ENCODE measurements around the gene POLR2B. TPM values are rescaled to one million over a fixed set of nuclear protein-coding genes. Genes with fewer than 3 reads are reported as not detected.
"Not testable (repeated sequence)": the region's sequence is repeated elsewhere in the genome, so short reads cannot be mapped to it uniquely, and the experiment has no call there.

The POLR2B gene
- polyA plus RNA-seq, 1 experiment: 163 TPM

- DNase-seq (ENCODE audit: low read depth, low spot score): no peak
- peak overlapping the region; percentile 21 for H3K27ac ChIP-seq (ENCODE audit: low read depth, low read length)
- H3K27me3 ChIP-seq (ENCODE audit: control insufficient read depth, insufficient read depth, low read length): no peaks in the 10 kb centered on the region
- no peaks in the 10 kb centered on the region for H3K9me3 ChIP-seq (ENCODE audit: control insufficient read depth, insufficient read depth, low read length)
- ChIA-PET CTCF (no interaction called here), POLR2A (interaction anchor here (0.6 kb wide), 1 partner anchor 114 kb away, joined by 3 read pairs; no protein-coding TSS in a partner anchor)
- no peak overlapping the region for H3K4me3 ChIP-seq (ENCODE audit: low read depth, low read length)
- TF ChIP-seq, protein P1, sequence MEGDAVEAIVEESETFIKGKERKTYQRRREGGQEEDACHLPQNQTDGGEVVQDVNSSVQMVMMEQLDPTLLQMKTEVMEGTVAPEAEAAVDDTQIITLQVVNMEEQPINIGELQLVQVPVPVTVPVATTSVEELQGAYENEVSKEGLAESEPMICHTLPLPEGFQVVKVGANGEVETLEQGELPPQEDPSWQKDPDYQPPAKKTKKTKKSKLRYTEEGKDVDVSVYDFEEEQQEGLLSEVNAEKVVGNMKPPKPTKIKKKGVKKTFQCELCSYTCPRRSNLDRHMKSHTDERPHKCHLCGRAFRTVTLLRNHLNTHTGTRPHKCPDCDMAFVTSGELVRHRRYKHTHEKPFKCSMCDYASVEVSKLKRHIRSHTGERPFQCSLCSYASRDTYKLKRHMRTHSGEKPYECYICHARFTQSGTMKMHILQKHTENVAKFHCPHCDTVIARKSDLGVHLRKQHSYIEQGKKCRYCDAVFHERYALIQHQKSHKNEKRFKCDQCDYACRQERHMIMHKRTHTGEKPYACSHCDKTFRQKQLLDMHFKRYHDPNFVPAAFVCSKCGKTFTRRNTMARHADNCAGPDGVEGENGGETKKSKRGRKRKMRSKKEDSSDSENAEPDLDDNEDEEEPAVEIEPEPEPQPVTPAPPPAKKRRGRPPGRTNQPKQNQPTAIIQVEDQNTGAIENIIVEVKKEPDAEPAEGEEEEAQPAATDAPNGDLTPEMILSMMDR (IDR thresholded peaks at IDR 0.05; ENCODE audit: low read depth, low read length): no peak
Measured at GRCh38 chr4:57053508-57053907, 74.8 kb downstream of the POLR2B start.

- no peak for DNase-seq (ENCODE audit: low read depth, low spot score)
- ChIA-PET POLR2A (no interaction called here), CTCF (no interaction called here)
- H3K9me3 ChIP-seq (ENCODE audit: control insufficient read depth, insufficient read depth, low read length): no peaks in the 10 kb centered on the region
- no peak overlapping the region for H3K4me3 ChIP-seq (ENCODE audit: low read depth, low read length)
- no peaks in the 10 kb centered on the region for H3K27me3 ChIP-seq (ENCODE audit: control insufficient read depth, insufficient read depth, low read length)
- TF ChIP-seq, protein P1 (IDR thresholded peaks at IDR 0.05; ENCODE audit: low read depth, low read length): no peak
- H3K27ac ChIP-seq (ENCODE audit: low read depth, low read length): no peak overlapping the region
Measured at GRCh38 chr4:57055886-57056285, 77.2 kb downstream of the POLR2B start.

DNA sequence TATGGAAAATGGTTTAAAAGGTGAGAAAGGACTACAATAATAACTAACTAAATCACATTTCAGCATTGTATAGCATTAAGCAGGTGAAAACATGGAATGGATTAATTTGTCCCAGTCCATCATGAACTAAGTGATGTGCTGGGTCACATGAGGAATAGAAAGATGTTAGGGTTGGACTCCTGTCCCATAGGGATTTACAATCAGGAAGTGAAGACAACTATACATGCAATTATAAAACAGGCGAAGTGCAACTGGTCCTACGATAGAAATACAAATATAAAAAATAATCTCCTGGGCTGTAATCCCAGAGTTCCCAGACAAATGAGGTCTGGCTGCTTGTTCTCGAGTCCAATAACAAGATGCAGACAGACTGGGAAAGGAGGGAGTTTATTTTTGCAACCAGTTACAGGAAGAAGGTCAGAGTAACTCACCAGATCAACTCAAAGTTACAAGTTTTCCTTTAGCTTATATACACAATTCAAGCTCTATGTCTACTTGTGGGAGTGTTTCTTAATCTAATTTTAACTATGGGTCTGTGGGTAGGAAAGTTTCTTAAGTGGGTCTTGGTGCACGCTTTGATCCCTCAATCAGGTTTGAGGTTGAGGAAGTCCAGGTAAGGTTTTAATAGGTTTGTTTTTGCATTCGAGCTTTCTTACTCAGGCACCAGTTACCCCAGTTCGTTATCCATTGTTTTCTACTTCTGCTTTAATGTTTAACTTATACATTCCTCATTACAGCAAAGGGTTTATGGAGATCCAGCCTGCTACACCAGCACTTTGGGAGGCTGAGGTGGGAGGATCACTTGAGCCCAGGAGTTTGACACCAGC is 81.4 kb downstream of the POLR2B start:
- Histone ChIP-seq H3K9me3 (ENCODE audit: control insufficient read depth, insufficient read depth, low read length) (no peaks in the 10 kb centered on the region), H3K27ac (ENCODE audit: low read depth, low read length) (no peak overlapping the region), H3K27me3 (ENCODE audit: control insufficient read depth, insufficient read depth, low read length) (no peaks in the 10 kb centered on the region), H3K4me3 (ENCODE audit: low read depth, low read length) (no peak overlapping the region)
- ChIA-PET POLR2A (no interaction called here), CTCF (interaction anchor here (0.9 to 3.8 kb wide), 3 partner anchors 11 to 103 kb away, joined by 3 to 23 read pairs (median 4); no protein-coding TSS in a partner anchor)
- DNase-seq (ENCODE audit: low read depth, low spot score): no peak
- TF ChIP-seq, protein P1 (IDR thresholded peaks at IDR 0.05; ENCODE audit: low read depth, low read length): no peak

DNA sequence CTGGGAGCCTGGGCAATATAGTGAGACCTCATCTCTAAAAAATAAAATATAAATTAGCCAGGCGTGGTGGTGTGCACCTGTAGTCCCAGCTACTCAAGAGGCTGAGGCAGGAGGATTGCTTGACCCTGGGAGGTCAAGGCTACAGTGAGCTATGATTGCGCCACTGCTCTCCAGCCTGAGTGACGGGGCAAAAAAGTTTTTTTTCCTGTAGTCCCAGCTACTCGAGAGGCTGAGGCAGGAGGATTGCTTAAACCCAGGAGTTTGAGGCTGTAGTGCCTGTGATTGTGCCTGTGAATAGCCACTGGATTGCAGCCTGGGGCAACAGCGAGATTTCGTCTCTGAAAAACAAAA is 82.0 kb downstream of the POLR2B start:
- CTCF ChIA-PET: interaction anchor here (0.9 to 3.8 kb wide), 3 partner anchors 11 to 102 kb away, joined by 3 to 23 read pairs (median 4); no protein-coding TSS in a partner anchor

DNA sequence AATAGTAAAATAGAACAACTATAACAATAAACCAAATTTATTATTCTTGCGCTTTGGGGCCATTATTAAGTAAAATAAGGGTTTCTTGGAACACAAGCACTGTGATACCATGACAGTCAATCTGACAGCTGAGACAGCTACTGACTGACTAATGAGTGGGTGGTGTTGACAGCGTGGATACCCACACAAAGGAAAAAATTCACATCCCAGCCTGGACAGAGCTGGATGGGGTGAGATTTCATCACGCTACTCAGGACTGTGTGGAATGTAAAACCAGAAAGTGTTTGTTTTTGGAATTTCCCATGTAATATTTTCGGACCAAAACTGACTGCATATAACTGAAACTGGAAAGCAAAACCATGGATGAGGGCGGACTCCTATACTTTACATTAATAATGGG is 82.7 kb downstream of the POLR2B start:
- no peaks in the 10 kb centered on the region for H3K9me3 ChIP-seq (ENCODE audit: control insufficient read depth, insufficient read depth, low read length)
- no peaks in the 10 kb centered on the region for H3K27me3 ChIP-seq (ENCODE audit: control insufficient read depth, insufficient read depth, low read length)
- TF ChIP-seq, protein P1 (IDR thresholded peaks at IDR 0.05; ENCODE audit: low read depth, low read length): no peak
- ChIA-PET CTCF (interaction anchor here (3.8 kb wide), 1 partner anchor 102 kb away, joined by 23 read pairs; no protein-coding TSS in a partner anchor), POLR2A (interaction anchor here (5.1 kb wide), 1 partner anchor 21 kb away, joined by 49 read pairs; no protein-coding TSS in a partner anchor)
- no peak for DNase-seq (ENCODE audit: low read depth, low spot score)
- H3K4me3 ChIP-seq (ENCODE audit: low read depth, low read length): no peak overlapping the region
- no peak overlapping the region for H3K27ac ChIP-seq (ENCODE audit: low read depth, low read length)

More for the DNA sequence above, 82.0 kb downstream of the POLR2B start:
- H3K27me3 ChIP-seq (ENCODE audit: control insufficient read depth, insufficient read depth, low read length); DNase-seq (ENCODE audit: low read depth, low spot score); H3K9me3 ChIP-seq (ENCODE audit: control insufficient read depth, insufficient read depth, low read length); H3K4me3 ChIP-seq (ENCODE audit: low read depth, low read length); H3K27ac ChIP-seq (ENCODE audit: low read depth, low read length); POLR2A ChIA-PET: not testable (repeated sequence)
